DMS 273 (cell line): ENCODE results near the gene ASPSCR1.
A peak's percentile ranks its signal among the peaks of the same experiment; 100 is the strongest.

ENCODE experiments used
- DNase-seq: peaks from one replicate; lab custom pipeline; 2025; ENCODE audit not compliant: unreplicated experiment; lab: John Stamatoyannopoulos, UW

The ASPSCR1 gene

GRCh38 chr17:81960130-81960958 is 17.1 kb upstream of the ASPSCR1 start:
- peak; percentile 52 for DNase-seq

GRCh38 chr17:81961087-81961511 is 16.3 kb upstream of the ASPSCR1 start, which contains the start of gene NOTUM:
Gene NOTUM, minus strand, starts transcription at chr17:81961187. Its CDS starts 278 bp downstream, at chr17:81960909.
- peak; percentile 83 for DNase-seq

- peak; percentile 58 for DNase-seq
Observed at GRCh38 chr17:81961521-81962498, 15.6 kb upstream of the ASPSCR1 start.

- no peak for DNase-seq
Observed at GRCh38 chr17:81962499-81963441, 14.7 kb upstream of the ASPSCR1 start.

- DNase-seq: no peak
Observed at GRCh38 chr17:81964081-81964849, 13.2 kb upstream of the ASPSCR1 start.

GRCh38 chr17:81966343-81967243 is 10.8 kb upstream of the ASPSCR1 start:
- peak; percentile 98 for DNase-seq

- DNase-seq: no peak
Observed at GRCh38 chr17:81967244-81967532, 10.2 kb upstream of the ASPSCR1 start.

GRCh38 chr17:81967533-81968395 is 9.7 kb upstream of the ASPSCR1 start:
- DNase-seq: peak; percentile 95

- DNase-seq: no peak
Observed at GRCh38 chr17:81968396-81968745, 9.1 kb upstream of the ASPSCR1 start.

- DNase-seq: no peak
Observed at GRCh38 chr17:81968850-81969812, 8.3 kb upstream of the ASPSCR1 start.

GRCh38 chr17:81973432-81973831 is 4.0 kb upstream of the ASPSCR1 start:
- no peak for DNase-seq

GRCh38 chr17:81976332-81977210 is 858 bp upstream of the ASPSCR1 start:
- DNase-seq: peak; percentile 58

- no peak for DNase-seq
Observed at GRCh38 chr17:81978524-81979298, 1.3 kb downstream of the ASPSCR1 start.

- DNase-seq: no peak
Observed at GRCh38 chr17:81980122-81980521, 2.7 kb downstream of the ASPSCR1 start.

GRCh38 chr17:81980707-81981343 is 3.4 kb downstream of the ASPSCR1 start:
- DNase-seq: no peak
